Ecto neural progenitor cell (in vitro differentiated cells): Measurements from ENCODE around the gene TOM1L2.
A peak's percentile ranks its signal among the peaks of the same experiment; 100 is the strongest.

Source experiments
- DNase-seq: peaks from one replicate; pipeline ENCODE4 v3.0.0-alpha.2; 2018; ENCODE audit warnings: low spot score

Gene TOM1L2

DNA sequence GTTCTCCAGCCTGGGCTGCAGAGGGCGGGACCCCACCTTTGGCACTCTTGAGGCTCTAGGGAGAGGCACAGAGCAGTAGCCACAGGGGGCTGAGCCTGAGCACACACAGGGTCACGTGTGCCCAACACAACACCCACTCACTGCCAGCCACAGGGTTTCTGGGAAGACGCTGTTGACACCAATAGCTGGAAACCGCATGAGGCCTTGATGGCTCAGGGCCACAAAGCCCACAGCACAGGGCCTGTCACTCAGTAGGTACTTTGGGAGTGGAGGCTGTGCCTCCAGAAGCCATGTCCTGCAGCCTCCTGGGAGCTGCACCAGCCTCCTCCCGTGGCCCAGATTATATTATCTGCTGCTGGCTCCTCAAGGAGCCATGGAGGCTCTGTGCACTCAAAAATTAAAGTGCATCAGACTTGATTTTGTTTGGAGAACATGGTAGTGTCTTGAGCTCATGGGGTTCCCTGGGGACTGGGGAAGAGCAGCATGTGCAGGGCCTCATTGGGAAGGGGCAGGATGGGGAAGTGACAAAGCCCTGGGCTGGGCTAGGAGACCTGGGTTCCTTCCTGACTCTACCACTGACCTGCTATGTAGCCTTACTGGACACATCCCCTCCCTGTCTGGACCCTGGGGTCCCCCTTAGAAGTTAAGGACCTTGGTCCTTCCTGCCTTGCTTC is 122.9 kb downstream of the TOM1L2 start:
- no peak for DNase-seq

DNA sequence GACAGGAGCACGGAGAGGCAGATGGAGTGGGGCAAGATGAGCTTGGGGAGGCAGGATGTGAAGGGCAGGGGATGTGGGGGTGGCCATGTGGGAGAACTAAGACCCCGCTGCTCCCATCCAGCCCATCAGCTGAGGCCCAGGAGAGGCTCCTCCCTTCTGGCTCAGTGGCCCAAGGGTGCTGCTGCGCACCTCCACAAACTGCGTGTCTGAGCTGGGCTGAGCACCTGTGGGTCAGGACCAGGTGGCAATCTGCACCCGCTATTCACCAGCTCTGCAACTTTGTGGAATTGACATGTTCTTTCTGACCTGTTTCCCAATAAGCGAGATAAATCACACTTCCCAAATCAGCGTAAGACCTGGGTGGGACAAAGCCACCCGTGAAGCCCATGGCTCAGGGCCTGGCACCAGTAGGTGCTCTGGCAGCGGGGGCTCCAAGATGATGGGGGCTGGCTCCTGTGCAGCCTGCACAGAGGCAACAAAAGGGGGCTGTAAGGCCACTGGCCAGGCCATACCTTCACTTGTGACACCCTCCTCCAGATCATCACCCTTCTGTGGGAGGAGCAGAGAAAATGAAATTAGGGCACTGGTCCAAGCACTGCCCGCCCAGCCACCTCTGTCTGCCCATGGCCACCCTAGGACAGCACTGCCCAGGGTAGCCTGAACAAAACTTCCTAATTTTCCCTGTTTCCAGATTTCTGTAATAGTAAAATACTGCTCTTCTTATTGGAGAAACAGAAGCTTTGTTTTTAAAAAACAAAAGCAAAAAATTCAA is 123.7 kb downstream of the TOM1L2 start:
- no peak for DNase-seq

GRCh38 chr17:17847726-17848125 is 124.5 kb downstream of the TOM1L2 start:
- DNase-seq = peak; percentile 46

- DNase-seq = peak; percentile 50
Measured at GRCh38 chr17:17847118-17847689, 125.0 kb downstream of the TOM1L2 start.

- peak; percentile 47 for DNase-seq
Measured at GRCh38 chr17:17846645-17847044, 125.6 kb downstream of the TOM1L2 start.

DNA sequence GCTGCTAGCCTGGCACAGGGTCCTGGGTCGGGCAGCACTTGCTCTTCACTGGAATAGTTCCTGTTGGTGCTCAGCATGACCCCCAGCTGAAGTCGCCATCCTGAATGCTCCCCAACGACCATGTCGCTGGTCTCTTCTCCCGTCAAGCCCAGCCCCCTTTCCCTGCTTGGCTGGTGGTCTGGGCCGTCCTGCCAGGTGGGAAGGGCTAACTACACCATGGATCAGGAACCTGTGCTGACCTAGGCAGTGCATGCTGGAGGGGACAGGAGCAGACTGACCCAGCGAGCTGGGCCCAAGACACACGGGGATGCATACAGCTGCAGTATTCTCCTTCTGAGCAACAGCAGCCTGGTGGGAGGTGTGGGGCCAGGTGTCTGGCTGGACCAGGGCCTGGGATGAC is 126.2 kb downstream of the TOM1L2 start:
- no peak for DNase-seq

DNA sequence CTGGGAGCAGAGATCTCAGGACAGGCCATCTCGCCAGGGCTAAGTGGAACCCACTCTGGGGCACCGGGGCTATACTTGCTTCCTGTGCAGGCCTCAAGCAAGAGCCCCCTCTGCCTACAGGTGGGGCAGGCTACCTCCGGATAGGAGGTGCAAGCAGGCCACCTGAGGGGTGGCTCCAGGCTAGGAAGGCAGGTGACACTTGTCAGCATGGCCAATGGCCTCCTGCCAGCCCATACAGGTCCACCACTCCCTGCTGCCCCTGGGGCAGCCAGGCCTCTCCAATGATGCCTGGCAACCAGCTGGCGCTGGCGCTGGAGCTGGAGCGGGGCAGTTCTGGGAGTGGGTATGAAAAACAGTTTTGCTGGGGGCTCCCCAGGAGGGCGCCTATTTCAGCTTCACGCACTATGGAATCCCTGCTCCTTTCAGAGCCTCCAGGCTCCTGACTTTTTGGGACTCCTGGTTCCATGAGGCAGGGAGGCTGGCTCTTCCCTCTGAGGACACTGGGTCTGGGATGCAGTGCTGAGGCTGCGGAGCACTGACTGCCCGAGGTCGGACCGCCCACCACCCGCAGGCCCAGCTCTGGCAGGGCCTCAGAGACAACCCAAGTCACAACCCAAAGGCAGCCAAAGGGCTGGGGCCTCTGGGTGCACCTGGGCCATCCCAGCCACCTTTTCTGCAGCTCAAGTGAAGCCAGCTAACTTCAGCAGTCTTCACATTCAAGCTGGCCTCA is 127.0 kb downstream of the TOM1L2 start:
- no peak for DNase-seq

GRCh38 chr17:17844500-17844899 is 127.7 kb downstream of the TOM1L2 start:
- DNase-seq = no peak

- DNase-seq = no peak
Measured at GRCh38 chr17:17844079-17844478, 128.1 kb downstream of the TOM1L2 start.

DNA sequence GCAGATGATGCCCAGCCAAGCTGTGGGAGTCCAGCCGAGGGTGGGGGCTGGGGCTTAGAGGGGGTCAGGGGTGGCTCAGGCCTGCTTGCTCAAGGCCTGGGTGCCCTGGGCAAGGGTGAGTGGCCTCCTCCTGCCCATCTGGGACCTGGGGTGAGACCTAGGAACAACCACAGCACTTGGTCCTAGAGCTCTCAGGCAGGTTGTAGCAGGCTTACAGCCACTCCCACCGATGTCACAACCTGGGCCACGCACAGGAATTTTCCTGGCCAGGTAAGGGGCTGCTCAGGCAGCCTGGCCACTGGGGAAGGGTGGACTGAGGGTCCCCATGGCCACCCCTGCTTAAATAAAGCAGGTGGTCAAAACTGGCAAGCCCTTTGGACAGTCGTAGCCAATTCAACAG is 129.1 kb downstream of the TOM1L2 start:
- no peak for DNase-seq

GRCh38 chr17:17842111-17842876 is 129.9 kb downstream of the TOM1L2 start:
- DNase-seq = no peak

- DNase-seq = peak; percentile 56
Measured at GRCh38 chr17:17841601-17842025, 130.6 kb downstream of the TOM1L2 start.

DNA sequence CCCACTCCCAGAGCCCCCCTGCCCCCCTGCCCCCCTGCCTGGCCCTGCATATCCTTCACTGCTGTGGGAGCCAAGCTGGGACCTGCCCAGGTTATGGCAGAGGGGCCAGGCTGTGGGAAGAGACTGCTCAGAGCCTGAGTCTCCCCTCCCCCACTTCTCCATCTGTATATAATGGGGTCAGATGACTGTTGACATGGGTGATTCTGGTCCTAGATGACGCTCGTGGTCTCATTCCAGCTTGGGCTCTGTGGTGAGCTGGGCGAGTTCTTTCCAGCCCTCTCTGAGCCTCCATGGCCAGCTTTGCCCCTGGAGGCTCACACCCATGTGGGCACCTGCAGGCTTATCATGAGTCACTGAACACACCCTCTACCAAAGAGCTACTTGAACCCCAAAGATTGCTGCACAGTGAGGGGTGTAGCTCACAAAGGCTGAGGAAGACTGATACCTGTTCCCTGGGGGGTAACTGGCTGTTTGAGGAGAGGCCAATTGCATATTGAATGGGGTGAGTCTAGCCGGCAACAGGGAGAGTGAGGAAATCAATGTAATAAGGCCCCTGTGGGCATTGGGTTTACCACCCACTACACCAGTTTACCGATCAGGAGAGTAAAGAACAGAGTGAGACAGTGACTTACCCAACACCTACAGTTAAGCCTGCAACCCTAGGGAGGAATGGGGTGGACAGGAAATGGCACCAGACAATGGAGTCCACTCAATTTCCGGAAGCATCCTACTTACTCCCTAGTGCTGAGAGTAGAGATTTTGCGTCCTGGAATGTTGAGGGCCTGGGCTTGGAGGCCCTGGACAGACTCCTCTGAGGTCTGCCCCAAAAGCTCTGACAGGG is 131.2 kb downstream of the TOM1L2 start:
- DNase-seq = peak; percentile 58

DNA sequence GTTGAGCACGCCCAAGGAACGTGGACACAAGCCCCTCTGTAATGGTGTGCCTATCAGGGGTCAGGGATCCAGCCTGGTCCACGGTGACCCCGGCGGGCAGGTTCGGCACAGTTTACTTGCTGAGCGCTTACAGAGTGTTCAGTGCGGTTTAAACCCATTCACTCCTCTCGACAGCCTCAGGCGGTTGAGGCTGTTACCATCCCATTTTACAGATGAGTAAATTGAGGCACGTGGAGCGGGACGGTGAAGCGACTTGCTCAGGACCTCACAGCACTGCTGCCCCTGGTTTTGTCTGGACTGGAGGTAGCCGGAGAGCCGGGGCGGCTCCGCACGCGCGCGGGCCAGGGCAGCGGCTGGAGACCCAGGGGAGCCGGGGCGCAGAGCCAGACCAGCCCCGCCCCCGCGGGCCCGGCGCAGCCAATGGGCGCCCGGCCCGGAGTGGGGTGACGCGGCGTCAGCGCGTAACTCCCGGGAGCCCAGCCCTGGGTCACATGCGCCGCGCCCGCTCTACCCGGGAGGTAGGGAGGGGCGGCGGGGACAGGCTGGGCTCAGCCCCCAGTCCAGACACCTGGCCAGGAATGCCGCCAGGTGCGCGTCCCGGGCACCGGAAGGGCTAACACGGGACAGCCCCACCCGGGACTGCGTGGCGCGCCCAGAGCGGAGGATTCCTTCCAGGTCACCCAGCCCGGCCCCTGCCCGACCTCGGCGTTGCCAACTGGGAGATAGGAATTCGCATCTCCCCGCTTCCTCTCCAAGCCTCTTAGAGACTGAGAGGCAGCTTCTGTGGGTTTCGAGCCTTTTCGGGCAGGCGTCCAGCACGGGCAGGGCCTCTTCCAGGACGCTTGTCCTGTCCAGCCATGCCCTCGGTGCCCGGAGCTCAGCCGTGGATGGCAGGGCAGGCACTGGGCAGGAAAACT is 132.2 kb downstream of the TOM1L2 start:
- DNase-seq = peak; percentile 94

DNA sequence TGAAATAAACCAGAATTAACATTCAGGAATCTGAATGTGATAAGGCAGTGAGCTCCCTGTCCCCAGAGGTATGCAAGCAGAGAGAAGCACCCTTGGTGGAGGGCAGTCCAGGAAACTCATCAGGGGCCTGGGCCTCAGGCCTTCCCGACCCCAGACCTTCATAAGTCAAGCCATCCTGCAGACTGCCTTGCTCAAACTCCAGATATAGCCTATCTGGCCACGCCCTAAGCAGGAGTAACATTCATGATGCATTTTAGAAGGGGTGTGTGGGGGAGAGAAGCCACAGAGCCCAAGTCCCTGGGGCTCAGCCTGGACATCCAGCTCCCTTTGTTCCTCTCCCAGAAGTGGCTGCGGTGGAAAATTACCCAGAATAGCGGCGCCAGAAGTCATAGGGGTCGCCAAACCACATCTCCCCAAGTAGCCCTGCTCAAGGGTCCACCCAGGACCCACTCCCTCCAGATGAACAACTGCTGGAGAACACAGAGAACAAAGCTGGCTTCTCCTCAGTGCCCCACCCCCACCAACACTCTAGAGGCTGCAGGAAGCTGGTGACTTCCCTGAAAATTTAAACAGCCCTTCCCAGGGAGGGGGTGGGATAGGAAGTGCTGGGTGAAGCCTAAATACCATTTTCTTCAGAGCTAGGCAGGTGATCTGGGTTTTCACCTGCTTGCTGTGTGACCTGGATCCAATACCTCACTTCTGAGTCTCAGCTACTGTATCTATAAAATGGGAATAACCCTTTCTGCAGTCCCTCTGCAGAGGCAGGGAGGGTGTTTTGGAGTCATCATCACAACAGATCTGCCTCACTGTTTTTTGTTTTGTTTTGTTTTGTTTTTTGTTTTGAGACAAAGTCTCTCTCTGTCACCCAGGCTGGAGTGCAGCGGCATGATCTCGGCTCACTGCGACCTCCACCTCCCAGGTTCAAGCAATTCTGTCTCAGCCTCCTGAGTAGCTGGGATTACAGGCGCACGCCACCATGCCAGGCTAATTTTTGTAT is 133.9 kb downstream of the TOM1L2 start:
- no peak for DNase-seq

GRCh38 chr17:17837380-17837821 is 134.8 kb downstream of the TOM1L2 start:
- no peak for DNase-seq

- DNase-seq = peak; percentile 91
Measured at GRCh38 chr17:17836818-17837379, 135.3 kb downstream of the TOM1L2 start, which contains the start of gene SREBF1. Gene SREBF1, minus strand, starts transcription at chr17:17836986. Its CDS starts 169 bp downstream, at chr17:17836817.

- peak; percentile 100 for DNase-seq
Measured at GRCh38 chr17:17836250-17836817, 135.9 kb downstream of the TOM1L2 start.
